GM18907 (cell line): ENCODE data around the gene RTN4.
"Not testable (repeated sequence)": the region's sequence is repeated elsewhere in the genome, so short reads cannot be mapped to it uniquely, and the experiment has no call there.

Source experiments
- ATAC-seq: cut with Tn5 transposase; IDR thresholded peaks from one replicate; pipeline ENCODE4 v1.9.1; 2021; ENCODE audit warnings: mild to moderate bottlenecking, moderate library complexity; ENCODE audit not compliant: unreplicated experiment

RTN4 gene

GRCh38 chr2:55076019-55076418, 25.8 kb upstream of the RTN4 start:
- ATAC-seq: not testable (repeated sequence)

- no peak for ATAC-seq
Measured at GRCh38 chr2:55073000-55073983, 23.0 kb upstream of the RTN4 start.

GRCh38 chr2:55063713-55064323, 13.6 kb upstream of the RTN4 start:
- peak; percentile 64 for ATAC-seq

GRCh38 chr2:55063226-55063625, 13.0 kb upstream of the RTN4 start:
- no peak for ATAC-seq

- ATAC-seq: no peak
Measured at GRCh38 chr2:55062754-55063153, 12.5 kb upstream of the RTN4 start.

GRCh38 chr2:55061523-55062344, 11.5 kb upstream of the RTN4 start:
- ATAC-seq: no peak

- ATAC-seq: no peak
Measured at GRCh38 chr2:55059793-55060192, 9.5 kb upstream of the RTN4 start.

GRCh38 chr2:55057474-55057873, 7.2 kb upstream of the RTN4 start:
- no peak for ATAC-seq

- ATAC-seq: no peak
Measured at GRCh38 chr2:55056024-55056521, 5.8 kb upstream of the RTN4 start.

GRCh38 chr2:55054106-55054875, 4.0 kb upstream of the RTN4 start:
- ATAC-seq: peak; percentile 26

GRCh38 chr2:55053225-55053624, 3.0 kb upstream of the RTN4 start:
- not testable (repeated sequence) for ATAC-seq

GRCh38 chr2:55052129-55053061, 2.1 kb upstream of the RTN4 start:
- ATAC-seq: peak; percentile 21

- ATAC-seq: no peak
Measured at GRCh38 chr2:55051026-55051866, 995 bp upstream of the RTN4 start.

GRCh38 chr2:55049821-55050099, 491 bp downstream of the RTN4 start:
- ATAC-seq: peak; percentile 1

- ATAC-seq: peak; percentile 17
Measured at GRCh38 chr2:55049043-55049820, 1.0 kb downstream of the RTN4 start.

- no peak for ATAC-seq
Measured at GRCh38 chr2:55048508-55049042, 1.7 kb downstream of the RTN4 start.

GRCh38 chr2:55047677-55048299, 2.5 kb downstream of the RTN4 start:
- ATAC-seq: no peak
